HG02973 (cell line): ENCODE data around the gene LAMA5.
A peak's percentile ranks its signal among the peaks of the same experiment; 100 is the strongest.

Experiments used
- ATAC-seq: cut with Tn5 transposase; IDR thresholded peaks from one replicate; pipeline ENCODE4 v1.9.1; 2021; ENCODE audit warnings: moderate library complexity; ENCODE audit not compliant: unreplicated experiment

Gene LAMA5

DNA sequence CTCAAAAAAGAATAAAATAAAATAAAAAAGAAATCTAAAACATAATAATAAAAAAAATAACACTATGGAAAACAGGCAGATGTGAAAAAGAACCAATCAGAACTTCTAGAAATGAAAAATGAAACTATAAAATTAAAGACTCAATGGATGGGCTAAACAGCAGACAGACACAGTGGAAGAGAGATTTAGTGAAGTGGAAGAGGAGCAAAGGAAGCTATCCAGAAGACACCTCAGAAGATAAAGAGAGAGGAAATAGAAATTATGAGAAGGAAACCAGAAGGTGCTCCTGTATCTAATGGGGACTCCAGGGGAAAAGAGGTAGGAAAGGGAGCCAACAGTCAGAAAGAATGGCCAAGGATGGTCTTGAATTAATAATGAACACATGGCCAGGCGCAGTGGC lies 18.5 kb downstream of the LAMA5 start:
- ATAC-seq = no peak

DNA sequence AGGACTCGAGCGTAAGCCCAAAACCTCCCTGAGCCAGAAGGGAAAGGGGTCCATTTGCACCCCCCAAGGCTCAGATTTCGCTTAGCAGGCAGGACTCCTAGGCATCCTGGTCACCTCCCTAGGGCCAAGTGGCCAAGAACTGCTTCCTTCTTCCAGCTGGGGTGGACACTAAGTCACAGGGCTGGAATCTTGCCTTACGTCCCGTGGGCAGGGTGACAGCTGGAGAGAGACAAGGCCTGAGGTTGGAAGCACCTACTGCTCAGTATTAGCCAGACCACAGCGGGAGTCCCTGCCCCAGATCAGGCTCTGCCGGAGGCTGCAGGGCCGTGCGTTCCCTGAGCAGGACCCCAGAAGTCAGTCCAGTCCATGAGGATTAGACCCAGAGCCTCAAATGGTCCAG lies 19.7 kb downstream of the LAMA5 start:
- ATAC-seq = no peak

DNA sequence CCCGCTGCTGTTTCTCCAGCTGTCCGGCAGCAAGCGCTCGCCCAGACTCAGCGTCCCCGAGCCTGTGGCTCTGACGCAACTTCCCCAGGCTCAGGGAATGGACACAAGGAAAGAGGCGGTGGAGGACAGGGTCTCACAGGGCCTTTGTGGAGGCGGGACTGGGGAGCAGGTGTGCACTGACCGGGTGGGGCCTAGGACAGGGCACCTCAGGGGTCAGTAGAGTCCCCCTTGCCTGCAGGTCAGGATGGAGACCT lies 20.0 kb downstream of the LAMA5 start:
- ATAC-seq = no peak

DNA sequence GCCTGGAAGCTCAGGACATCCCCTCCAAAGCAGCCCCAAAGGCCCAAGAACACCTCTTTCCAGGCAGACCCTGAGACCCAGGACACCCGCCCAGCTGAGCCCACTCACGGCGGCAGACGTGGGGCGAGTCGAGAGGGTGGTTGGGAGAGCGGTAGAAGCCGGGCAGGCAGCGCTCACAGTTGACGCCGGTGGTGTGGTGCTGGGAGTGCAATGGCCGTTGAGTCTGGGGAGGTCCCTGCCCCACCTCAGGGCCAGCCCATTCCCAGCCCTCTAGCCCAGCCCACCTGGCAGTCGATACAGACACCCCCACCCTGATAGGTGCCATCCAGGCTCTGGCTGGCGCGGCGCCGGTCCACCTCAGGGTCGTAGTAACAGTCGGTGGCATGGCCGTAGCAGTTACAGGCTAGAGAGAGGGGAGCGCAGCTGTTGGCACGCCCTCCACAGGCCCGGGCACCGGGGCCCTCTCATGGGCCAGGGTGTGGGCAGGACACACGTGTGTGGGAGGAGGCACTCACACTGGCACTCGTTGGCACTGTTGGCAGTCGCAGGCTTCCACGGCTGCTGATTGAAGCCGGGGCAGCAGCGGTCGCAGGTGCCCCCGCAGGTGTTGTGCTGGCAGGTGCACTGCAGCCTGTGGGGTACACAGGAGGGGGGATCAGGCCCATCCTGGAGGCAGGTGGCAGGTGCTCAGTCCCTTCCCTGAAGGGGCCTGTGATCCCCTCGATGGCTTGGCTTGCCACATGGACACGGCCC lies 20.5 kb downstream of the LAMA5 start:
- ATAC-seq = no peak

DNA sequence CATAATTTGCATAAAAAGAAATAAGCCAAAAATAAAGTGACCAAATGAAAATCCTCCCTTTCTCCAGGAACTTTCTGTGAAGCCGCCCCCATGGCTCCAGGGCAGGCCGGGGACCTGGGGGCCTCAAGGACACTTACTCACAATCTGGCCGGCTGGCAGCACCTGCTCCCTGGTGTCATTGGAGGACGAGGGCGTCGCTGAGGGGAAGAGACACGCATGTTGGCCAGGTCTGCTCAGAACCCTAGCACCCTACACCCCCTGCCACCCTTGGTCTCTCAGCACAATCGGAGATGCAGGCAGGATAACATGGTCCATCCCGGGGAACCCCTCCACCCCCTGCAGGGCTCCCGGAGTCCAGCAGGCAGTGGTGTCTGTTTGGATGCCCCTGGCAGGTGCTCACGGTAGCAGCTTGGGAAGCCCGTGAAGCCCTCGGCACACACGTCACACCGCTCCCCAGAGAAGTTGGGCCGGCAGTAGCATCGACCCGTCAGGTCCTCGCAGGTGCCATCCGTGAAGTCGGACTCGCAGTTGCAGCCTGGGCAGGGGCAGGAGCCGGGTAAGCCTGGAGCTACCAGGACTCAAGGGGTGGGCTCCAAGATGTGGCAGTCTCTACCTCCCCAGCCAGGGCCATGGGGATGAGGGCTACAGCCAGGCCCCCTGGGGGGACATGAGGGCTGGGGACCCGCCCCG lies 21.3 kb downstream of the LAMA5 start:
- no peak for ATAC-seq

DNA sequence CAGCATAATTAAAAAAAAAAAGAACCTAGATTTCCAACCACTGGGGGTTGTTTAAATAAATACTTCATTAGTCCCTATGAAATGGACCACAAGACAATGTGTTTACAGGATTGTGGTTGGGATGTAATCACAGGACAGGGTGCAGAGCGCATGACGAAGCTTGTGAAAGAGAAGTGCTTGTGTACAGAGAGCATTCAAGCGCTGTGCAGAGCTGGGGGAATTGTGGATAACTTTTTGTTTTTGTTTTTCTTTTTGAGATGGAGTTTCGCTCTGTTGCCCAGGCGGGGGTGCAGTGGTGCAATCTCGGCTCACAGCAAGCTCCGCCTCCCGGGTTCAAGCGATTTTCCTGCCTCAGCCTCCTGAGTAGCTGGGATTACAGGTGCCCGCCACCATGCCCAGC lies 22.3 kb downstream of the LAMA5 start:
- no peak for ATAC-seq

DNA sequence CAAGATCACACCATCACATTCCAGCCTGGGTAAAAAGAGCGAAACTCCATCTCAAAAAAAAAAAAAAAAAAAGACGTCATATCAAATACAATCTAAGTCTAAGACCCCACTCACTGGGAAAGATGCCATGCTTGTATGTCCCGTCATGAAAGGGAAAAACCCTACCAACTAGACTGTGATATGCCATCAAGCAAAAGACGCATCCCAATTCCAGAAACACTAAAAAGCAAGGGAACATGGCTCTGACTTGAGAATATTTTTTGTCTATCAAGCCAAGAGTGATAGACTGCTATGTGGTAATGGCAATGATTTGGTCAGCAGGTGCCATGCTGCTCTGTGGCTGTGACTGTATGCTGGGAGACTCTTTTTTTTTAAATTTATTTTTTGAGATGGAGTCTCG lies 23.0 kb downstream of the LAMA5 start:
- ATAC-seq = no peak

DNA sequence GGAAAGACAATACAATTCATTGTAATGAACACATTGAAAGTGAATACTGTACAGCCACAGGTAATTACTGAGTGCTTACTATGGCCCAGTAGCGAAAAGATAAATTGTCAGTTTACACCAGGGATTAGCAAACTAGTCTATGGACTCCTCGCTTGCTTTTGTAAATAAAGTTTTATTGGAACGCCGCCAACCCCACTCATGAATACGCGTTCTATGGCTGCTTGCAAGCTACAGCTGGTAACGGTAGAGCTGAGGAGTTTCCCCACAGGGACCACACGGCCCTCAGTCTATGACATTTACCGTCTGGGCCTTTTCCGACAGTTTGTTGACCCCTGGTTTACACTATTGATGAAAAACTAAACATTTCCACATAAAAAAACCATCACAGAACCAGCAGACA lies 24.2 kb downstream of the LAMA5 start:
- no peak for ATAC-seq

DNA sequence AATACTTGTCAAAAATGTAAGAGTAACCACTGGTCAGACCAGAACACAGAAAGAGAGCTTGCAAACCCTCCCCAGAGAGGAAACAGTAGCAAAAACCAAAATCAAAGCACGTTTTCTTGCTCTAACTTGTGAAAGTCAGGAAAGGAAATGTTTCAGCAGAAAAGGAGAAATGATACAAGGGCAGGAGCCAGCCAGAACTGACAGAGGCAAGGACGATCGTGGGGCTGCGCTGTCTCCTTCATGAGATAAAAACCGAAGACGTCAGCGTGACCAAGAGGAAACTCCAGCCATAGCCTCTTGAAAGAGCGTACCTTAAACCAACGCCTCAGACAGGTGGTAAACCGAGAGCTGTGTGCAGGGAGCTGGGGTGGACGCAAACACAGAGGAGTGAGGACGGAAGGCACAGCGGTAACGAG lies 27.5 kb downstream of the LAMA5 start:
- peak; percentile 71 for ATAC-seq

DNA sequence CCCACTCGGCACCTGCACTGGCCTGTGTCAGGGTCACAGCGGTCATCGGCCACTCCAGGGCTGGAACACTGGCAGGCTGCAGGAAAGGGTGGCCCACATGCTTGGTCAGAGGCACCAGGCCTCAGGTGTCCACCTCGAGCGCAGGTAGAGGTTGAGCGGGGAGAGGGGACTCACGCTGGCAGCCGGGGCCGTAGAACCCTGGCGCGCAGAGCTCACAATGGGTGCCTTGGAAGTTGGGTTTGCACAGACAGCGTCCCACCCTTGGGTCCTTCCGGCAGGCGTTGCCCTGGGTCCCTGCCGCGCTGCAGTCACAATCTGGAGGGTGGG lies 28.9 kb downstream of the LAMA5 start:
- no peak for ATAC-seq

DNA sequence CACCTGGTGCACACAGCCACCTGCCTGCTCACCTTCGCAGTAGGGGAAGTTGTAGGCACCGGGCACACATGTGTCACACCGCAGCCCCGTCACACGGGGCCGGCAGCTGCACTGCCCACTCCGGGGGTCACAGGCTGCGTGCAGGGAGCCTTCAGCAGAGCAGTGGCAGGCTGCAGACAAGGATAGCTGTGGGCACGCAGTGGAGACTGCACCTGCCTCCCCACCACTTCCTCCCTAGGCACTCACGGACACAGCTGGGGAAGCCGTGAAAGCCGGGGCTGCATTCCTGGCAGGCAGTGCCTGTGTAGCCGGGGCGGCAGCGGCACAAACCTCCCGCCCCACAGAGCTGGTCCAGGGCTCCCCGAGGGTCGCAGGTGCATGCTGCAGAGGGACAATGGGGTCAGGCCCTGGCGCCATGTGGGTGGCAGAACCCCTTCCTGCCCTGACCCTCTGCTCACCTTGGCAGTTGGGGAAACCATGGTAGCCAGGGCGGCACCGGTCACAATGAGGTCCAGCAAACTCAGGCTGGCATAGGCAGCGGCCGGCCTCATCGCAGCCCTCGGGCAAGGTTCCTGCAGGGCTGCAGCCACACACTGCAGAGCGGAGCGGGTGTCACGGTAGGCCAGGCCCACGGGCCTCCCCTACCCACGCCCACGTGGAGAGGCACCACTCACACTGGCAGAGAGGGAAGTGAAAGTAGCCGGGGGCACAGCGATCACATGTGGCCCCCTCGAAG lies 29.4 kb downstream of the LAMA5 start:
- no peak for ATAC-seq

DNA sequence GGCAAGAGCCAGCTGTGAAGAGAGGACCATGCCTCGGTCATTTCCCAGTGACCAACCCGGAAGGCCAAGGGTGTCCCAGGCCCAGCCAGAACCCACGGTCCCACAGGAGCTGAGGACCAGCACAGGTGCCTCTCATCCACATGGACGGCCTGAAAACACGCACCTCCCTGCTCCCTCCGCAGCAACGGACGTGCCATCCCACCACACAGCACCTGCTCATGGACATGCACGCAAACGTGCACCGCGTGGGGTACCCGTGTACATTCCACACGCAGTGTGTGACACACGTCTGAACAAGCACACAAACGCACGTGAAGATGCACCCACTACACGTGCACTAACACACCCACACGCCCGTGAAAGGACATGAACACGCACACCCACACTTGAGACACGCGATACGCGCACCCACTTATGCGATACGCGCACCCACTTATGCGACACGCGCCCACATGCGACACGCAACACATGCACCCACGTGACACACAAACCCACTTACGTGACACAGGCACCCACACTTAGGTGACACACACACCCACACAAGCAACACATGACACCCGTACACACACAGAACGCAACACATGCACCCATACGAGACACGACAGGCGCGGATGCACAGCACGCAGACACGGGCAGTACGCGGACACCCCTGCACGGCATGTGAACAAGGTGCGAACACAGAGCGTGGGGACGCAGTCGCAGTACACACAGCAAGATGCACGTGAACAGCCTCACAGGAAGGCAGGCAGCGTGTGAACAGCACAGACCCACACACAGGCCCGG lies 30.1 kb downstream of the LAMA5 start:
- ATAC-seq = no peak

DNA sequence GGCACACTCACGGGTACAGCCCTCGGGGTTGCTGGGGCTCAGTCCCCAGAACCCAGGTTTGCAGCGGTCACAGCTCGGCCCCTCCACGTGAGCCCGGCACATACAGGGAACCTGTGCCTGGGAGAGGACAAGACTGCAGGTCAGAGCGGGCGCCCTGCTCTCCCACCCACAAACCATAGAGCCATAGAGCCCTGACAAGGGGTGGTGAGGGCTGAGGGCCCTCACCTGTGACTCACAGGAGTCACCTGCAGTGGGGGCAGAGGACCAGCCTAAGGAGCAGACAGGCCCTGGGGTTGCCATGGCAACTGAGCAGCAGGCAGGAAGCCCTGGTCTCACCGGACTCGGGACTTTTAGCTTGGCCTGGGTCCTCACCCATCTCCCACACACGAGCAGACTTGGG lies 30.8 kb downstream of the LAMA5 start:
- ATAC-seq = no peak

DNA sequence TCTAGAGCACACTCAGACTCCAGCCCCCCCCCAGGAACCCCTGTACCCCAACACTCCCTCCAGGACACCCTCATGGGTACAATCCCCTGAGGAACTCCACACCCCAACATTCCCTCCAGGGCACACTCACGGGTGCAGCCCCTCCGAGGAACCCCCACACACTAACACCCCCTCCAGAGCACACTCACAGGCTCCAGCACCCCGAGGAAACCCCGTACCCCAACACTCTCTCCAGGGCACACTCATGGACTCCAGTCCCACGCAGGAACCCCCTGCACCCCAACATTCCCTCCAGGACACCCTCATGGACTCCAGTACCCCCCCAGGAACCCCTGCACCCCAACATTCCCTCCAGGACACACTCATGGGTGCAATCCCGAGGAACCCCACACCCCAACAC lies 31.6 kb downstream of the LAMA5 start:
- no peak for ATAC-seq

DNA sequence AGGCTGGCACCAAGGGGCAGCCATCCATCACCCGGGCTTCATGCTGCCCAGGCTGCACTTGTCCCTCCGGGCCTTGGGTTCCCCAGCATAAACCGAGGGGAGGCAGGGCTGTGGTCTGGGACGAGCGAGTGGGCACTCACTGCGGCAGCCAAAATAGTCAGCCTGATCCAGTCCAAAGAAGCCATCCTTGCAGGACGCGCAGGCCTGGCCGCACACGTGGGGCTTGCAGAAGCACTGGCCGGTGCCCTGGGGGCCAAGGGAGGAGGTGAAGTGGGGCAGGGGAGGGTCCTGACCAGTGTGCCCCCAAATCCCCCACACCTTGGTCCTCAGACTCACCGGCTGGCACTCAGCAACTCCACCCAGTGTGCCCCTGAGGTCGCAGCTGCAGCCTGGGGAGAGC lies 32.2 kb downstream of the LAMA5 start:
- ATAC-seq = no peak

DNA sequence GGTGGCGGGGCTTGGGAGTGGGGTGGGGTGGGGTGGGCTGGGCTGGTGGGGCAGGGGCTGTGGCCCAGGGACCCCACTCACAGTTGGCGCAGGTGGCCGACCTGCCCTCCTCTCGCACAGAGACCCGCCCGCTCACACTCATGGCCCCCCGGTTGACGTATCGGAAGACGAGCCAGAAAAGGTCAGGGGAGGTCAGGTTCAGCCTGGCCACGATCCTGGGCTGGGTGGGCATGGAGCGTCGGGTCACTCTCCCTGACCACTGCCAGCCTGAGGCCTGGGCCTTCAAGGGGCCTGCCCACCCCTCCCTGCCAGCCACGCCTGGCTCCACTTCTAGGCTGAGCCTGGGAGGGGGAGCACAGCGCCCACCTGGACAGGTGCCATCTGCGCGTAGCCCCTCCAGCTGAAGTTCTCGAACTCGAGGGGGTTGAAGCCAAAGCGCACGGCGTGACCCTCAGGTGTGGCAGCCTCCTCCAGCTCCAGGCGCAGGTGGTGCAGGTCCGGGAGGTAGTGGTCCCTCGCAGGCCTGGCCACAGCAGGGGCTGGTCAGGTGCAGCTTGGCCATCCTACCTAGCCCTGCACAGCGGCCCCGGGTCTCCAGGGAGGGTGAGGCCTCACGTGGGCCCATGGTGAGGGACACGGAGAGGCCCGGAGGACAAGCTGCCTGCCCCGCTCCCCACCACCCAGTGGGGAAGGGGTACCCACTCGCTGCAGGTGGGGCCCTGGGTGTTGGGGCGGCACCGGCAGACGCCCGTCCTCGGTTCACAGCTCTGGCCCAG lies 33.1 kb downstream of the LAMA5 start:
- ATAC-seq = no peak

DNA sequence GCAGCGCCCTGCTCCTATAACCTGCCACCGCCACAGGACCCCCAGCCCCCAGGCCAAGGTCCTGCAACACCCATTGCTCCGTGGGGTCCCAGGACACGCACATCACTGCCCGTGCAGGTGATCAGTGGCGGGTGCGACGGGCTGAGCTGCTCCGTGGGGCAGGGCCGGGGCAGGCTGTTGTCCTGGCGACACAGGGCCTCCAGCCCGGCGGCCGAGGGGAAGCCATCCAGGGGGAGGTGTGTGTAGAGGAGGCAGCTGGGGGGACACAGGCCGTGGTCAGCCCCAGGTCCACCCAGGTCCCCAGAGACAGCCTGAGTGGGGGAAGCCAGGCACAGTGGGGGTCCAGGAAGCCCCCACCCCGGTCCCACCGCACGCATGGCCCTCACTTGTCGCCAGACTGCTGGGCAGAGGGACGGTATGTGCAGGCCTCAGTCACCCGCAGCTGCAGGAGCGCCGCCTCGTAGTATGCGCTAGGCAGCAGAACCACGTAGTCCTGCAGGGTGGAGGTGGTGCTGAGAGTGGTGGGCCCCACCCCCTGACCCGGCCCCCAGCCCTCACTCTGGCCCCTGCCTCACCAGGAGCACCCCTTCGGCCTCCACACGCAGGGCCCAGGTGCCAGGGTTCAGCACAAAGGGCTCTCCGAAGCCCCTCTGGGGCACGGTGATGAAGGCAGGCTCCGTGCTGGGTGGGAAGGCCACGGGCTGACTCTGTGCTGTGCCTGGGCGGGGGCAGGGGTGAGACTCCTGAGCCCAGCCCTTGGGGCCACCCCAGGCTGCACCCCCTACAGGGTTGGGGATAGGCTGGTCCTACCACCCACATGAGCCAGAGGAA lies 33.9 kb downstream of the LAMA5 start:
- ATAC-seq = no peak

DNA sequence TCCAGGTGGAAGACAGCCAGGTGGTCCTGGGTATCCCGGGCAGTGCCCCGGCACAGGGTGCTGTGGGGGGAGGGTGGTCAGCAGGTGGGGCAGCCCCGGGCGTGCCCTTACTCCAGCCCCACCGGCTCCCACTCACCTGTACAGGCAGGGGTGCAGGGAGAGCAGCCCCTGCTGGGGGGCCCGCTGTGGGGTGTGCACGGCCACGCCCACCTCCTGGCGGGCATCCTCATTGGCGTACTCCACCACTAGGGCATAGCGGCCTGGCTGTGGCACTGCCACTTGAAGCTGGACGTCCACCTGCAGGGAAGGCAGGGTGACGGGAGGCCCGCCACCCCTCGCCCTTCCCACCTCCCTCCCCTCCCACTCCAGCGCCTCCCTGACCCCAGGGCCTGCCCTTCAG lies 34.7 kb downstream of the LAMA5 start:
- ATAC-seq = no peak

DNA sequence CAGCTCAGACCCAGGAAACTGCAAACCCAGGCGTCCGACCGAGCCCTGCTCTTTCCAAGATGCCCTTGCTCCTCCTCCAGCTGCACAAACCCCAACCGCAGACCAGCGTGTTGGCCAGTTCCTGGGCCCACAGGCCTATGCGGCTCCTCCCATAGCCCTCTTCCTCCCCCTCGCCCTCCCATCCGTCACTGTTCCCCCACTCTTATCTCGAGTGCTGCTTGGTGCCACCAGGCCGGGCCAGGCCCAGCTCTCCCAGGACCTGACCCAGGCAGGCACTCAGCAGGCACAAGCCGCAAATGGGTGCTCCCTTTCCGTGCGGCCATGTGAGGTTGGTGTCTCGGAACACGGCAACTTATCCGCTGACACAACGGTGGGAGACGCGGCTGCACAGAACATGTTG lies 35.8 kb downstream of the LAMA5 start:
- no peak for ATAC-seq
